ENCODE data around the gene INPP5D. TPM values are rescaled to one million over a fixed set of nuclear protein-coding genes. Genes with fewer than 3 reads are reported as not detected.

Gene INPP5D
- total and polyA plus RNA-seq, 2 donors (not counting 1 experiment from before 2014, with no cell fraction given): 152 to 444 TPM

- no peak overlapping the region for H3K4me3 ChIP-seq (ENCODE audit: control extremely low read depth in 1 of 5, extremely low read depth in 1 of 5, insufficient read depth in 1 of 5, low read depth in 2 of 5, low read length in 4 of 5)
- peak overlapping the region; percentile 89 for H3K27ac Mint-ChIP-seq
- peak overlapping the region; percentile 48 for H3K4me2 ChIP-seq (replicated peaks; ENCODE audit: low read depth, low read length, poor library complexity, severe bottlenecking)
- H3K4me1 Mint-ChIP-seq: peaks cover 80% of the 10 kb centered on the region
- peak overlapping the region; percentile 9 for H3K9ac ChIP-seq (ENCODE audit: low read length)
- POLR2A ChIA-PET: interaction anchor here (0.5 to 2.4 kb wide), 5 partner anchors 8 to 49 kb away, joined by 3 to 12 read pairs (median 10); partner anchors contain the start of gene INPP5D
- peaks cover 0 to 12% (median 0%) of the 10 kb centered on the region in 3 donors for H3K9me3 ChIP-seq (ENCODE audit: control extremely low read depth in 1 of 3, control insufficient read depth in 2 of 3, insufficient read depth in 1 of 3, low read length in 2 of 3)
- H3K79me2 ChIP-seq (ENCODE audit: control insufficient read depth, insufficient read depth, low read length): peaks cover 100% of the 10 kb centered on the region
- H3K4me1 ChIP-seq (ENCODE audit: control insufficient read depth in 2 of 2, insufficient read depth in 2 of 2, low read length in 2 of 2): peaks cover 68 to 78% of the 10 kb centered on the region in 2 donors
- H3K9me3 Mint-ChIP-seq (ENCODE audit: insufficient read depth): no peaks in the 10 kb centered on the region
- H3K36me3 ChIP-seq (replicated peaks in 1 of 2; ENCODE audit: control extremely low read depth in 1 of 2, control insufficient read depth in 1 of 2, extremely low read depth in 1 of 2, insufficient read depth in 2 of 2, low read length in 1 of 2): peaks cover 0 to 46% of the 10 kb centered on the region in 2 experiments
- no peaks in the 10 kb centered on the region for H3K27me3 ChIP-seq (replicated peaks in 1 of 4; ENCODE audit: control extremely low read depth in 1 of 4, control insufficient read depth in 3 of 4, insufficient read depth in 4 of 4, low read length in 3 of 4)
- ATAC-seq (ENCODE audit: low read depth) (peak; percentile 63), DNase-seq (peak; percentile 42)
- 49% methylated on average over 10 of the region's 10 CpGs for WGBS (ENCODE audit: insufficient coverage)
- intact Hi-C loops (cut with micrococcal nuclease): loop anchor here (2.0 to 10.0 kb wide), 3 partner anchors 16 to 246 kb away; partner anchors contain the start of gene DGKD
- CTCF ChIA-PET: interaction anchor here (0.8 to 3.6 kb wide), 8 partner anchors 9 to 80 kb away, joined by 3 to 21 read pairs (median 6); partner anchors contain the start of gene INPP5D
- no peak for TF ChIP-seq EZH2 (IDR thresholded peaks at IDR 0.05; ENCODE audit: borderline replicate concordance, insufficient read depth, low read depth, low read length, poor library complexity, severe bottlenecking)
- no peak for TF ChIP-seq CTCF (IDR thresholded peaks at IDR 0.05)
- peak overlapping the region; percentile 82 for H3K4me3 Mint-ChIP-seq
- peaks cover 94% of the 10 kb centered on the region for H4K20me1 ChIP-seq (ENCODE audit: control insufficient read depth, insufficient read depth, low read length, poor library complexity, severe bottlenecking)
- no peaks in the 10 kb centered on the region for H3K27me3 Mint-ChIP-seq
- peak overlapping the region in 1 of 2 donors; percentile 73 for H3K27ac ChIP-seq (ENCODE audit: low read length in 2 of 2)
- H2AFZ ChIP-seq (ENCODE audit: insufficient read depth, low read depth, low read length, poor library complexity, severe bottlenecking): no peak overlapping the region
These were observed 48.7 kb downstream of the INPP5D start for GRCh38 chr2:233108611-233109490.

- ATAC-seq (ENCODE audit: low read depth): no peak
- peaks cover 100% of the 10 kb centered on the region for H3K79me2 ChIP-seq (ENCODE audit: control insufficient read depth, insufficient read depth, low read length)
- no peak overlapping the region for H3K4me2 ChIP-seq (replicated peaks; ENCODE audit: low read depth, low read length, poor library complexity, severe bottlenecking)
- peaks cover 0 to 41% of the 10 kb centered on the region in 2 experiments for H3K36me3 ChIP-seq (replicated peaks in 1 of 2; ENCODE audit: control extremely low read depth in 1 of 2, control insufficient read depth in 1 of 2, extremely low read depth in 1 of 2, insufficient read depth in 2 of 2, low read length in 1 of 2)
- WGBS (ENCODE audit: insufficient coverage): 96% methylated on average over 5 of the region's 5 CpGs
- no peak overlapping the region for H3K27ac Mint-ChIP-seq
- CTCF ChIA-PET: no interaction called here
- no peak overlapping the region for H2AFZ ChIP-seq (ENCODE audit: insufficient read depth, low read depth, low read length, poor library complexity, severe bottlenecking)
- H4K20me1 ChIP-seq (ENCODE audit: control insufficient read depth, insufficient read depth, low read length, poor library complexity, severe bottlenecking): peaks cover 99% of the 10 kb centered on the region
- no peaks in the 10 kb centered on the region for H3K9me3 ChIP-seq (ENCODE audit: control extremely low read depth in 1 of 3, control insufficient read depth in 2 of 3, insufficient read depth in 1 of 3, low read length in 2 of 3)
- TF ChIP-seq EZH2 (IDR thresholded peaks at IDR 0.05; ENCODE audit: borderline replicate concordance, insufficient read depth, low read depth, low read length, poor library complexity, severe bottlenecking) (no peak), CTCF (IDR thresholded peaks at IDR 0.05) (no peak)
- no peak overlapping the region for H3K9ac ChIP-seq (ENCODE audit: low read length)
- peaks cover 74% of the 10 kb centered on the region for H3K4me1 Mint-ChIP-seq
- no peak overlapping the region for H3K4me3 Mint-ChIP-seq
- no peaks in the 10 kb centered on the region for H3K27me3 ChIP-seq (replicated peaks in 1 of 4; ENCODE audit: control extremely low read depth in 1 of 4, control insufficient read depth in 3 of 4, insufficient read depth in 4 of 4, low read length in 3 of 4)
- POLR2A ChIA-PET: no interaction called here
- H3K4me3 ChIP-seq (ENCODE audit: control extremely low read depth in 1 of 5, extremely low read depth in 1 of 5, insufficient read depth in 1 of 5, low read depth in 2 of 5, low read length in 4 of 5): no peak overlapping the region
- H3K27me3 Mint-ChIP-seq: no peaks in the 10 kb centered on the region
- peak overlapping the region in 1 of 2 donors; percentile 48 for H3K27ac ChIP-seq (ENCODE audit: low read length in 2 of 2)
- H3K9me3 Mint-ChIP-seq (ENCODE audit: insufficient read depth): no peaks in the 10 kb centered on the region
- peaks cover 50 to 75% of the 10 kb centered on the region in 2 donors for H3K4me1 ChIP-seq (ENCODE audit: control insufficient read depth in 2 of 2, insufficient read depth in 2 of 2, low read length in 2 of 2)
- no peak for DNase-seq
- intact Hi-C loops (cut with micrococcal nuclease): no loop called here
These were observed 51.3 kb downstream of the INPP5D start for GRCh38 chr2:233111427-233111826.
